ENCODE data around the gene CDCA7L.

GRCh38 chr7:21981524-21981923, 35.8 kb upstream of the CDCA7L start:
- TF ChIP-seq CTCF (IDR thresholded peaks at IDR 0.05; ENCODE audit: insufficient read depth, low read length) (no peak), GABPA (IDR thresholded peaks at IDR 0.05; ENCODE audit: low read depth) (no peak), SPI1 (IDR thresholded peaks at IDR 0.05; ENCODE audit: borderline replicate concordance, low read depth) (no peak), POLR2AphosphoS5 (IDR thresholded peaks at IDR 0.05; ENCODE audit: low read depth) (no peak)
